ENCODE measurements around the gene GSK3A. TPM values are rescaled to one million over a fixed set of nuclear protein-coding genes. Genes with fewer than 3 reads are reported as not detected.

Gene GSK3A
- total and polyA plus RNA-seq, 9 of the 15 experiments (the other 6 are each of a cell fraction or from before 2014, with no cell fraction given) = 0.62 to 90.7 (median 33.3) TPM

DNA sequence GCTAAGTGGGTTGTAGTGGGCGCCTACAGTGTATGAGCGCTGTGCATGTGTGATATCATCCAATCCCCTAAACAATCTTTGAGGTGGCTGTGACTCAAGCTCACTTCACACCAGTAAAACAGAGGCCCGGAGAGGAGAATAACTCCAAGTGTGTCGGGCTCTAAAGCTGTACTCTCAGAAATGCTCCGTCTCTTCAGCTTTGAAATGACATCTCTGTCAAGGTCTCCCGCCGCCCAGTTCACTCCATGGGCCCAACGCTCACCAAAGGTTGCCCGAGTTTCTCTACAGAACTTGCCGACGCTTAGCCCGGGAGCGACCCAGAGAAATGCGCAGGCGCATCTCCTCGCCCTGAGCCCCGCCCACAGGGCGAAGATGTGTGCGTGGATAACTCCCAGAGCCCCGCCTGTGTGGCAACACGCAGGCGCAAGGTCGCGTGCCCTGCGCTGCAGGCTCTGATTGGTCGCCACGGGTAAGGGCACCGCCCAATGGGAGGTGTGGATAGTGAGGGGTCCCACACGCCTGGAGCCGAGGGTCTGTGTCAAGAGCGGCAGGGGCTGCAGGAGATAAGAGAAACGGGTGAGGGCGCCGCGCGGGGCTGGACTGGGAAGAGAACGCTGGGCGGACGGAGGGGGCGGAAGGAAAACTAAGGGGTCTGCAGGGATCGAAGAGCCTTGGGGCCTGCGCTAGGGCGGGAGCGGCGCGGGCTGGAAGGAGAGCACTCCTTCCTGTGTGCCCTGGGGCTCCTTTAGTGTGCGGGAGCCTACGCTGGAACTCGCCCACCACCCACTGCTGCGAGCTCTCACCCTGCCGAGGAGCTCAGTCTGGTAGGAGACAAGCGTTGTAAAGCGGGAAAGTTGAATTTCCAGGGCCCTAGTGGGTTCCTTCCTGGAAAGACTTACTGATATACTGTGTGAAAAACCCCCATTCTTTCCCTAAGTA is 22.3 kb downstream of the GSK3A start, which contains the start of gene ZNF526 (continued):
- TF ChIP-seq, protein P1, sequence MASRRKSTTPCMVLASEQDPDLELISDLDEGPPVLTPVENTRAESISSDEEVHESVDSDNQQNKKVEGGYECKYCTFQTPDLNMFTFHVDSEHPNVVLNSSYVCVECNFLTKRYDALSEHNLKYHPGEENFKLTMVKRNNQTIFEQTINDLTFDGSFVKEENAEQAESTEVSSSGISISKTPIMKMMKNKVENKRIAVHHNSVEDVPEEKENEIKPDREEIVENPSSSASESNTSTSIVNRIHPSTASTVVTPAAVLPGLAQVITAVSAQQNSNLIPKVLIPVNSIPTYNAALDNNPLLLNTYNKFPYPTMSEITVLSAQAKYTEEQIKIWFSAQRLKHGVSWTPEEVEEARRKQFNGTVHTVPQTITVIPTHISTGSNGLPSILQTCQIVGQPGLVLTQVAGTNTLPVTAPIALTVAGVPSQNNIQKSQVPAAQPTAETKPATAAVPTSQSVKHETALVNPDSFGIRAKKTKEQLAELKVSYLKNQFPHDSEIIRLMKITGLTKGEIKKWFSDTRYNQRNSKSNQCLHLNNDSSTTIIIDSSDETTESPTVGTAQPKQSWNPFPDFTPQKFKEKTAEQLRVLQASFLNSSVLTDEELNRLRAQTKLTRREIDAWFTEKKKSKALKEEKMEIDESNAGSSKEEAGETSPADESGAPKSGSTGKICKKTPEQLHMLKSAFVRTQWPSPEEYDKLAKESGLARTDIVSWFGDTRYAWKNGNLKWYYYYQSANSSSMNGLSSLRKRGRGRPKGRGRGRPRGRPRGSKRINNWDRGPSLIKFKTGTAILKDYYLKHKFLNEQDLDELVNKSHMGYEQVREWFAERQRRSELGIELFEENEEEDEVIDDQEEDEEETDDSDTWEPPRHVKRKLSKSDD (conservative IDR thresholded peaks at IDR 0.05; ENCODE audit: low read length) = no peak
- TF ChIP-seq COPS2 (conservative IDR thresholded peaks at IDR 0.05) (no peak), U2AF2 (optimal IDR thresholded peaks at IDR 0.05; ENCODE audit: low read depth, low read length) (no peak), ZNF77 (CRISPR knock-in tag; IDR thresholded peaks at IDR 0.05) (no peak), SPI1 (IDR thresholded peaks at IDR 0.05; ENCODE audit: borderline replicate concordance, low read depth, low read length) (no peak), ATF7 (IDR thresholded peaks at IDR 0.05) (peak; percentile 80), ARID1B (IDR thresholded peaks at IDR 0.05) (peak; percentile 16; the same call in 1 of the 2 replicates), ELF2 (CRISPR knock-in tag; IDR thresholded peaks at IDR 0.05) (no peak), EZH2 (IDR thresholded peaks at IDR 0.05; ENCODE audit: borderline replicate concordance, low read depth, low read length) (no peak), NCOA4 (IDR thresholded peaks at IDR 0.05; ENCODE audit: partially characterized antibody) (no peak), SMARCE1 (IDR thresholded peaks at IDR 0.05) (0 out of 2 replicates have a peak, but pooled peaks have one; percentile 4)
- TF ChIP-seq, protein P2, sequence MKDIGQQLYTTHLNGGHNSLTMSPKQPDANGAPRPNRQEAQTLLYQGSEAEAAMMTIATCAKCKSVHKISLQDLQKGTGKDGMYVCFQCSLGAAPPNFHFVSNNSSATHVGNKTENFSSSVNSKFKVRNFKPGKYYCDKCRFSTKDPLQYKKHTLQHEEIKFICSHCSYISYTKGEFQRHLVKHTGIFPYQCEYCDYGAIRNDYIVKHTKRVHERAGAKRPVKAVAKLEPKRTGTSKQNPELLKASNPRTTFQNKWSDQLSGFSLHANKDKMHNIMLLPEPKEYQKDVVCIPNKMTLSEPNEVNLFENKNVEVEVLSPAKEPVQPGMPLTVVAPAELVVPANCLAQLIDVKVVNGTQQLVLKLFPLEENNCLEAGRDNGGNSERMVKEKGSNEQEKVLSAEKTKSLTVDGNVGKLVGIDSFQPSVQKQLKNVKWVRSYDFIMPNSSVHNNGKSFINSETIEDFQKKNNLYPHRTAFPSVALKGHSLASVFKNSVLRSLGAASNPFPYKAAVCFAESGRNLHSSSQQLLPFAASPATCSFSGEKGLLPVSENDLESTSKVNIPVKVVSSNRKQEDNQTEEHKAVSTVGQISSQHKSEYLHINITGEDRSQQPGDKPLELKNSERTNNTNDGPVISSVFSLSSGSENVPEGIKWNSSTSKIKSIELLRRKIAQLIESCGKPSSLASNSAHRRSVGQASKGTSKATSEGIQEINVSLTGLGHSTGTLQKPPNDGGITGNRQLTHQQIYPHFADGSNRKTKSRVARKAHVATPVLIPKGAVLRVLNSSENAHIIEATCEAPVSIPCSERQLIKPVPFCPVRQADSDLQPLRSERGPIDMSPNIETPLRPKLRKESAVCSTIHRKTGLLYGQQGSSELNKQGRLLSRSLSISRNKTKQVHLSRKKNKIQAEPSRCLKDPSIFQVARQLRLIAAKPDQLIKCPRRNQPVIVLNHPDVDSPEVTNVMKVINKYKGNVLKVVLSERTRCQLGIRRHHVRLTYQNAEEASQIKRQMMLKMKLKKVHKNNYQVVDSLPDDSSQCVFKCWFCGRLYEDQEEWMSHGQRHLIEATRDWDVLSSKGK (CRISPR knock-in tag; IDR thresholded peaks at IDR 0.05) = no peak
